Esophagus muscularis mucosa (tissue), 4 donors: ENCODE data around the gene LSS.

ENCODE experiments used
- CTCF ChIP-seq, 3 experiments: fragments of 200-600 bp in 2 of 3; fragments of 450-650 bp in 1 of 3; sonication (generic) in 2 of 3; IDR thresholded peaks; one replicate each; pipeline ENCODE4 v1.5.1; 2017 to 2019; ENCODE audit warnings: antibody characterized with exemption in 3 of 3, mild to moderate bottlenecking in 2 of 3, moderate library complexity in 1 of 3
- EP300 ChIP-seq: sonication (generic); formaldehyde crosslinking; IDR thresholded peaks from one replicate; pipeline ENCODE4 v1.6.1; 2017; ENCODE audit warnings: antibody characterized with exemption
- POLR2A ChIP-seq: fragments of 450-650 bp; IDR thresholded peaks from one replicate; pipeline ENCODE4 v1.6.1; 2017; ENCODE audit warnings: antibody characterized with exemption, moderate library complexity, mild to moderate bottlenecking, low read depth
- POLR2AphosphoS5 ChIP-seq, 2 donors: sonication (generic); formaldehyde crosslinking; IDR thresholded peaks; one replicate each; pipeline ENCODE4 v1.6.1; 2017; ENCODE audit warnings: antibody characterized with exemption in 2 of 2

- TF ChIP-seq POLR2A (no peak), CTCF (IDR thresholded peaks at IDR 0.05) (no peak), POLR2AphosphoS5 (IDR thresholded peaks at IDR 0.05) (no peak), EP300 (no peak)
These were observed 67.5 kb downstream of the LSS start for GRCh38 chr21:46160907-46161632.
